ENCODE measurements around the gene MVB12A.

GRCh38 chr19:17450264-17451075, 30.6 kb downstream of the MVB12A start:
- TF ChIP-seq CTCF (IDR thresholded peaks at IDR 0.05): no peak
- no peak for TF ChIP-seq EZH2 (IDR thresholded peaks at IDR 0.05)
